NOMO-1 treated with dmso at 0.1 percent for 144 hours (cell line): ENCODE measurements around the gene ARSH.
"Not testable (repeated sequence)": the region's sequence is repeated elsewhere in the genome, so short reads cannot be mapped to it uniquely, and the experiment has no call there.

Experiments
- DNase-seq: peaks from one replicate; lab custom pipeline; 2025; ENCODE audit not compliant: unreplicated experiment; lab: John Stamatoyannopoulos, UW

The ARSH gene

GRCh38 chrX:3006495-3006894 is at the start of gene ARSH:
TSS of gene ARSH (plus strand) at chrX:3006546. CDS start at chrX:3006613, 67 bp downstream.
- DNase-seq, result no peak

- peak; percentile 4 for DNase-seq
Measured at GRCh38 chrX:2958199-2958598, 48.1 kb upstream of the ARSH start.

- DNase-seq, result no peak
Measured at GRCh38 chrX:2960861-2961515, 45.4 kb upstream of the ARSH start.

- no peak for DNase-seq
Measured at GRCh38 chrX:2962381-2962780, 44.0 kb upstream of the ARSH start.

GRCh38 chrX:2963449-2963848 is 42.9 kb upstream of the ARSH start:
- not testable (repeated sequence) for DNase-seq

- not testable (repeated sequence) for DNase-seq
Measured at GRCh38 chrX:2963992-2964794, 42.2 kb upstream of the ARSH start.

- peak; percentile 57 for DNase-seq
Measured at GRCh38 chrX:2965965-2966364, 40.4 kb upstream of the ARSH start.

GRCh38 chrX:2967012-2967411 is 39.3 kb upstream of the ARSH start:
- DNase-seq, result no peak

GRCh38 chrX:2967584-2967983 is 38.8 kb upstream of the ARSH start:
- DNase-seq, result no peak

- DNase-seq, result no peak
Measured at GRCh38 chrX:2967998-2968909, 38.1 kb upstream of the ARSH start.

GRCh38 chrX:2969021-2969420 is 37.3 kb upstream of the ARSH start:
- no peak for DNase-seq

- DNase-seq, result no peak
Measured at GRCh38 chrX:2972391-2972790, 34.0 kb upstream of the ARSH start.

GRCh38 chrX:2974961-2975360 is 31.4 kb upstream of the ARSH start:
- DNase-seq, result no peak

GRCh38 chrX:2978639-2979038 is 27.7 kb upstream of the ARSH start:
- not testable (repeated sequence) for DNase-seq

- DNase-seq, result no peak
Measured at GRCh38 chrX:2984342-2984741, 22.0 kb upstream of the ARSH start.

GRCh38 chrX:2989565-2989964 is 16.8 kb upstream of the ARSH start:
- DNase-seq, result no peak

- no peak for DNase-seq
Measured at GRCh38 chrX:3010532-3010931, 4.2 kb downstream of the ARSH start.

- no peak for DNase-seq
Measured at GRCh38 chrX:3017492-3017891, 11.1 kb downstream of the ARSH start.

GRCh38 chrX:3024176-3024575 is 17.8 kb downstream of the ARSH start:
- no peak for DNase-seq

GRCh38 chrX:3026074-3026815 is 19.9 kb downstream of the ARSH start:
- no peak for DNase-seq

- no peak for DNase-seq
Measured at GRCh38 chrX:3029129-3029528, 22.8 kb downstream of the ARSH start.
